ENCODE measurements around the gene MOGAT3.

Gene MOGAT3

GRCh38 chr7:101200862-101201599 lies at the start of gene MOGAT3:
Gene MOGAT3 (minus strand): TSS chr7:101201036. CDS start chr7:101200854, 182 bp downstream.
- H3K4me3 Mint-ChIP-seq = peak within 1 kb of the TSS; percentile 25 to 50
- H3K27ac Mint-ChIP-seq = peak within 1 kb of the TSS; percentile 39
- DNase-seq = no peak
- no peak for ATAC-seq (replicated peaks)
- peaks cover 12 to 35% of the 10 kb centered on the region in 2 donors for H3K4me1 Mint-ChIP-seq
- H3K27me3 Mint-ChIP-seq = peaks cover 38 to 52% of the 10 kb centered on the region in 2 donors
- peaks cover 4 to 7% of the 10 kb centered on the region in 2 donors for H3K36me3 Mint-ChIP-seq
- H3K9me3 Mint-ChIP-seq = no peaks in the 10 kb centered on the region

- Mint-ChIP-seq H3K27me3 (peaks cover 0 to 7% of the 10 kb centered on the region in 2 donors), H3K36me3 (peaks cover 19 to 26% of the 10 kb centered on the region in 2 donors), H3K4me1 (peaks cover 25 to 46% of the 10 kb centered on the region in 2 donors), H3K4me3 (peak overlapping the region; percentile 88 to 96), H3K27ac (peak overlapping the region; percentile 43), H3K9me3 (no peaks in the 10 kb centered on the region)
- no peak for DNase-seq
- peak; percentile 24 to 41 for ATAC-seq (replicated peaks)
Measured at GRCh38 chr7:101250324-101250723, 49.5 kb upstream of the MOGAT3 start.

- no peaks in the 10 kb centered on the region for H3K27me3 Mint-ChIP-seq
- peaks cover 25 to 35% of the 10 kb centered on the region in 2 donors for H3K36me3 Mint-ChIP-seq
- ATAC-seq (replicated peaks) = no peak
- no peak overlapping the region for H3K4me3 Mint-ChIP-seq
- H3K9me3 Mint-ChIP-seq = no peaks in the 10 kb centered on the region
- H3K27ac Mint-ChIP-seq = no peak overlapping the region
- DNase-seq = no peak
- peaks cover 34 to 61% of the 10 kb centered on the region in 2 donors for H3K4me1 Mint-ChIP-seq
Measured at GRCh38 chr7:101248276-101248675, 47.4 kb upstream of the MOGAT3 start.

- no peak for DNase-seq
- peaks cover 28 to 58% of the 10 kb centered on the region in 2 donors for H3K4me1 Mint-ChIP-seq
- ATAC-seq (replicated peaks) = no peak
- H3K36me3 Mint-ChIP-seq = peaks cover 25 to 37% of the 10 kb centered on the region in 2 donors
- peak overlapping the region; percentile 98 for H3K27ac Mint-ChIP-seq
- peak overlapping the region; percentile 92 to 99 for H3K4me3 Mint-ChIP-seq
- H3K9me3 Mint-ChIP-seq = no peaks in the 10 kb centered on the region
- H3K27me3 Mint-ChIP-seq = no peaks in the 10 kb centered on the region
Measured at GRCh38 chr7:101245147-101245668, 44.4 kb upstream of the MOGAT3 start.

GRCh38 chr7:101244375-101245146 lies 43.7 kb upstream of the MOGAT3 start, which contains the start of gene FIS1:
Gene FIS1 (minus strand): TSS chr7:101245081. CDS start chr7:101245004, 77 bp downstream.
- Mint-ChIP-seq H3K27ac (peak within 1 kb of the TSS; percentile 98), H3K4me3 (peak within 1 kb of the TSS; percentile 92 to 99), H3K4me1 (peaks cover 26 to 56% of the 10 kb centered on the region in 2 donors)

GRCh38 chr7:101243646-101244374 lies 43.0 kb upstream of the MOGAT3 start:
- peak overlapping the region; percentile 92 to 99 for H3K4me3 Mint-ChIP-seq
- DNase-seq (peak; percentile 72), ATAC-seq (replicated peaks) (no peak)
- peaks cover 28 to 63% of the 10 kb centered on the region in 2 donors for H3K4me1 Mint-ChIP-seq
- peaks cover 29 to 44% of the 10 kb centered on the region in 2 donors for H3K36me3 Mint-ChIP-seq
- H3K27ac Mint-ChIP-seq = peak overlapping the region; percentile 98
- no peaks in the 10 kb centered on the region for H3K9me3 Mint-ChIP-seq
- no peaks in the 10 kb centered on the region for H3K27me3 Mint-ChIP-seq

More at GRCh38 chr7:101244375-101245146, 43.7 kb upstream of the MOGAT3 start, which contains the start of gene FIS1:
- ATAC-seq (replicated peaks) (peak; percentile 94 to 96), DNase-seq (peak; percentile 91)
- H3K9me3 Mint-ChIP-seq = no peaks in the 10 kb centered on the region
- H3K36me3 Mint-ChIP-seq = peaks cover 24 to 37% of the 10 kb centered on the region in 2 donors
- no peaks in the 10 kb centered on the region for H3K27me3 Mint-ChIP-seq

GRCh38 chr7:101241443-101242349 lies 40.9 kb upstream of the MOGAT3 start:
- Mint-ChIP-seq H3K4me1 (peaks cover 25 to 61% of the 10 kb centered on the region in 2 donors), H3K36me3 (peaks cover 40 to 44% of the 10 kb centered on the region in 2 donors), H3K27ac (no peak overlapping the region), H3K9me3 (no peaks in the 10 kb centered on the region), H3K4me3 (no peak overlapping the region), H3K27me3 (no peaks in the 10 kb centered on the region)
- DNase-seq (no peak), ATAC-seq (replicated peaks) (no peak)

GRCh38 chr7:101241015-101241363 lies 40.2 kb upstream of the MOGAT3 start:
- Mint-ChIP-seq H3K4me1 (peaks cover 25 to 65% of the 10 kb centered on the region in 2 donors), H3K4me3 (no peak overlapping the region), H3K27ac (peak overlapping the region; percentile 66), H3K9me3 (no peaks in the 10 kb centered on the region), H3K27me3 (no peaks in the 10 kb centered on the region), H3K36me3 (peaks cover 47 to 50% of the 10 kb centered on the region in 2 donors)
- ATAC-seq (replicated peaks) = no peak
- DNase-seq = no peak

GRCh38 chr7:101240226-101241014 lies 39.6 kb upstream of the MOGAT3 start:
- ATAC-seq (replicated peaks) (no peak), DNase-seq (no peak)
- Mint-ChIP-seq H3K4me3 (no peak overlapping the region), H3K27me3 (no peaks in the 10 kb centered on the region), H3K9me3 (no peaks in the 10 kb centered on the region), H3K36me3 (peaks cover 43 to 46% of the 10 kb centered on the region in 2 donors), H3K4me1 (peaks cover 19 to 59% of the 10 kb centered on the region in 2 donors), H3K27ac (peak overlapping the region; percentile 66)

GRCh38 chr7:101239951-101240220 lies 39.0 kb upstream of the MOGAT3 start:
- no peak for DNase-seq

GRCh38 chr7:101239191-101239950 lies 38.5 kb upstream of the MOGAT3 start:
- Mint-ChIP-seq H3K27ac (no peak overlapping the region), H3K36me3 (peaks cover 38 to 39% of the 10 kb centered on the region in 2 donors), H3K4me3 (no peak overlapping the region), H3K4me1 (peaks cover 15 to 52% of the 10 kb centered on the region in 2 donors), H3K27me3 (no peaks in the 10 kb centered on the region), H3K9me3 (no peaks in the 10 kb centered on the region)
- no peak for DNase-seq
- no peak for ATAC-seq (replicated peaks)

More at GRCh38 chr7:101239951-101240220, 39.0 kb upstream of the MOGAT3 start:
- no peak overlapping the region for H3K4me3 Mint-ChIP-seq
- no peaks in the 10 kb centered on the region for H3K27me3 Mint-ChIP-seq
- no peak overlapping the region for H3K27ac Mint-ChIP-seq
- no peaks in the 10 kb centered on the region for H3K9me3 Mint-ChIP-seq
- ATAC-seq (replicated peaks) = no peak
- H3K4me1 Mint-ChIP-seq = peaks cover 15 to 54% of the 10 kb centered on the region in 2 donors
- peaks cover 39 to 43% of the 10 kb centered on the region in 2 donors for H3K36me3 Mint-ChIP-seq

All from stimulated activated naive B cell treated with anti-CD40 and anti-IgM and Interleukin-4, amounts not matched to agents 10 μg/mL and 1 μg/mL and 100 μg/mL, for 72 hours (primary cell).